ENCODE measurements around the gene PGAM5. TPM values are rescaled to one million over a fixed set of nuclear protein-coding genes. Genes with fewer than 3 reads are reported as not detected.

PGAM5 gene
- total and polyA plus RNA-seq, 9 of the 15 experiments (the other 6 are each of a cell fraction or from before 2014, with no cell fraction given) = 7.4 to 121 (median 69.5) TPM

- Histone ChIP-seq H3K27me3 (ENCODE audit: control insufficient read depth in 2 of 2, insufficient read depth in 2 of 2, low read length in 2 of 2) (no peaks in the 10 kb centered on the region), H3K27ac (ENCODE audit: extremely low read depth, low read depth, low read length) (peak within 1 kb of the TSS; percentile 98), H3K36me3 (ENCODE audit: control insufficient read depth, insufficient read depth, low read length) (peaks cover 34% of the 10 kb centered on the region), H3K9ac (ENCODE audit: insufficient read depth in 1 of 2, low read depth in 2 of 2, low read length in 2 of 2) (peak within 1 kb of the TSS; percentile 94 to 97), H3K4me2 (ENCODE audit: insufficient read depth, low read length) (peak within 1 kb of the TSS; percentile 99), H3K9me1 (ENCODE audit: control insufficient read depth, insufficient read depth, low read length) (no peaks in the 10 kb centered on the region), H3K79me2 (ENCODE audit: control insufficient read depth, insufficient read depth, low read length) (peaks cover 58% of the 10 kb centered on the region), H3K4me3 (peak within 1 kb of the TSS; percentile 94), H2AFZ (ENCODE audit: low read depth, low read length) (peak within 1 kb of the TSS; percentile 99), H3K9me3 (replicated peaks; ENCODE audit: control insufficient read depth, insufficient read depth, low read depth, low read length) (no peaks in the 10 kb centered on the region), H4K20me1 (replicated peaks; ENCODE audit: control insufficient read depth, insufficient read depth, low read length) (peaks cover 16% of the 10 kb centered on the region), H3K4me1 (replicated peaks in 1 of 2; ENCODE audit: control insufficient read depth in 2 of 2, insufficient read depth in 2 of 2, low read length in 2 of 2) (peaks cover 29 to 66% of the 10 kb centered on the region in 2 experiments; a peak in 4 of 5 replicates)
- in situ Hi-C loops (cut with MboI) (no loop called here), intact Hi-C loops (cut with micrococcal nuclease) (no loop called here)
- CTCF ChIA-PET (ENCODE audit: low intra/inter-chr PET ratio) = no interaction called here
- FAIRE-seq (no peak), DNase-seq (ENCODE audit: extremely low read depth in 1 of 4, low spot score in 3 of 4) (peak; percentile 58 to 85 (median 81)), ATAC-seq (peak; percentile 53)
- under 1% methylated on average over 37 of the region's 97 CpGs for WGBS (ENCODE audit: insufficient coverage, low coverage, missing lambda C conversion rate)
- BruUV-seq (replicated peaks) = no TSS peak
- POLR2A ChIA-PET = interaction anchor here (1.1 kb wide), 2 partner anchors 20 to 40 kb away, joined by 4 read pairs; no protein-coding TSS in a partner anchor
- TF ChIP-seq BHLHE40 (IDR thresholded peaks at IDR 0.05; ENCODE audit: low read length) = no peak
- no peak for TF ChIP-seq NCOA1 (IDR thresholded peaks at IDR 0.05; ENCODE audit: low read depth)
- TF ChIP-seq KDM2B (CRISPR knock-in tag; IDR thresholded peaks at IDR 0.05) = no peak
- peak; percentile 32 for TF ChIP-seq KDM5B (IDR thresholded peaks at IDR 0.05; ENCODE audit: insufficient replicate concordance, low read depth, low read length)
- TF ChIP-seq USF2 (CRISPR knock-in tag; IDR thresholded peaks at IDR 0.05) = no peak
- no peak for TF ChIP-seq MAX (CRISPR knock-in tag; IDR thresholded peaks at IDR 0.05)
- peak; percentile 63 for TF ChIP-seq EGR1 (conservative IDR thresholded peaks at IDR 0.05)
- TF ChIP-seq ZNF444 (CRISPR knock-in tag; IDR thresholded peaks at IDR 0.05) = no peak
- TF ChIP-seq GABPA (tag; conservative IDR thresholded peaks at IDR 0.05; ENCODE audit: low read depth) = peak; percentile 25; the same call in 1 of the 2 replicates
- no peak for TF ChIP-seq PHB2 (IDR thresholded peaks at IDR 0.05; ENCODE audit: low read depth)
- peak; percentile 80 for TF ChIP-seq ZBTB1 (CRISPR knock-in tag; IDR thresholded peaks at IDR 0.05; ENCODE audit: borderline replicate concordance, low read depth)
- TF ChIP-seq HDAC1 (IDR thresholded peaks at IDR 0.05) = peak in 1 of 2 experiments; percentile 28; a peak in 1 of 4 replicates
- peak; percentile 64 for TF ChIP-seq RBFOX2 (IDR thresholded peaks at IDR 0.05; ENCODE audit: low read depth, low read length)
- TF ChIP-seq NRF1 (conservative IDR thresholded peaks at IDR 0.05 in 1 of 2, IDR thresholded peaks at IDR 0.05 in 1 of 2) = 0 out of 4 replicates have a peak, but pooled peaks of 1 of the 2 experiments have one; percentile 22
- TF ChIP-seq SIN3A (IDR thresholded peaks at IDR 0.05; ENCODE audit: borderline replicate concordance in 2 of 2, control insufficient read depth in 1 of 2, low read depth in 2 of 2, low read length in 2 of 2) = peak; percentile 22 to 46; a peak in 1 of 4 replicates
- TF ChIP-seq ZFX (CRISPR knock-in tag; IDR thresholded peaks at IDR 0.05) = 0 out of 2 replicates have a peak, but pooled peaks have one; percentile 37
- no peak for TF ChIP-seq DNMT1 (IDR thresholded peaks at IDR 0.05)
- TF ChIP-seq ZNF511 (CRISPR knock-in tag; IDR thresholded peaks at IDR 0.05) = peak; percentile 53; the same call in 1 of the 2 replicates
Observed at GRCh38 chr12:132761032-132761920, 50.6 kb downstream of the PGAM5 start, which contains the start of gene ANKLE2. TSS of gene ANKLE2 (minus strand) at chr12:132761832. CDS start at chr12:132761798, 34 bp downstream.
